H1 (cell line): ENCODE results near the gene ATP2A3.

Experiments
- CBX8 ChIP-seq: fragments of 300-800, 300-1000 bp; sonication (generic); IDR thresholded peaks from 2 replicates; pipeline ENCODE4 v1.7.1; 2016; ENCODE audit warnings: low read depth, low read length, borderline replicate concordance
- CTCF ChIP-seq, 3 experiments: IDR thresholded peaks; 1 replicate in 2 of 3; 2 replicates in 1 of 3; pipeline versions ENCODE4 v1.5.1 to v1.6.1; 2011; ENCODE audit warnings: low read length in 3 of 3, mild to moderate bottlenecking in 3 of 3, inconsistent platforms in 2 of 3, low read depth in 1 of 3, moderate library complexity in 1 of 3; ENCODE audit not compliant: insufficient read depth in 1 of 3; ENCODE audit errors: control extremely low read depth in 1 of 3
- E2F6 ChIP-seq: IDR thresholded peaks from 2 replicates; pipeline ENCODE4 v1.6.1; 2012; ENCODE audit warnings: inconsistent platforms
- EZH2 ChIP-seq: fragments of 200-600 bp; sonication (generic); IDR thresholded peaks from 2 replicates; pipeline ENCODE4 v1.7.1; 2012; ENCODE audit warnings: low read depth, mild to moderate bottlenecking, moderate library complexity, low read length, inconsistent platforms; ENCODE audit not compliant: severe bottlenecking
- POLR2A ChIP-seq, 2 experiments: IDR thresholded peaks; 1 replicate in 1 of 2; 2 replicates in 1 of 2; pipeline ENCODE4 v1.6.1; 2011; ENCODE audit warnings: low read depth in 2 of 2, low read length in 2 of 2, mild to moderate bottlenecking in 2 of 2; ENCODE audit errors: control extremely low read depth in 1 of 2
- POLR2AphosphoS5 ChIP-seq: IDR thresholded peaks from 2 replicates; pipeline ENCODE4 v1.6.1; 2011; ENCODE audit warnings: low read depth, low read length
- POU5F1 ChIP-seq: IDR thresholded peaks from 2 replicates; pipeline ENCODE4 v1.6.1; 2011; ENCODE audit warnings: low read depth, mild to moderate bottlenecking, low read length, moderate library complexity
- SIN3A ChIP-seq, 2 experiments: IDR thresholded peaks in 1 of 2; conservative IDR thresholded peaks in 1 of 2; 2 replicates each; pipeline ENCODE4 v1.6.1; 2011 to 2012; ENCODE audit warnings: low read length in 2 of 2, improper control_type of control experiment in 1 of 2, low read depth in 1 of 2, mild to moderate bottlenecking in 1 of 2
- SP1 ChIP-seq: IDR thresholded peaks from 2 replicates; pipeline ENCODE4 v1.6.1; 2011; ENCODE audit warnings: low read depth, low read length

- no peak for TF ChIP-seq CTCF (IDR thresholded peaks at IDR 0.05; ENCODE audit: control extremely low read depth in 1 of 3, insufficient read depth in 1 of 3, low read depth in 1 of 3, low read length in 3 of 3)
- TF ChIP-seq SP1: no peak
- TF ChIP-seq EZH2: no peak
- no peak; the same call in 1 of the 2 replicates for TF ChIP-seq E2F6
- TF ChIP-seq CBX8: no peak
- no peak for TF ChIP-seq POLR2A (IDR thresholded peaks at IDR 0.05; ENCODE audit: control extremely low read depth in 1 of 2, low read depth in 2 of 2, low read length in 2 of 2)
- no peak for TF ChIP-seq POLR2AphosphoS5
- TF ChIP-seq POU5F1: no peak
- TF ChIP-seq SIN3A (conservative IDR thresholded peaks at IDR 0.05 in 1 of 2, IDR thresholded peaks at IDR 0.05 in 1 of 2; ENCODE audit: low read depth in 1 of 2, low read length in 2 of 2): no peak
Measured at GRCh38 chr17:3893720-3894116, 70.5 kb downstream of the ATP2A3 start.
